GM20000 (cell line): ENCODE measurements around the gene SRP72.

Experiments used
- DNase-seq: peaks from one replicate; pipeline ENCODE4 v3.0.0; 2012; ENCODE audit warnings: low spot score
- TF ChIP-seq, protein P1 (sequence below): IDR thresholded peaks from 2 replicates; pipeline ENCODE4 v1.5.1; 2012; ENCODE audit warnings: mild to moderate bottlenecking, control low read depth; ENCODE audit errors: extremely low read depth, missing control alignments

The SRP72 gene

DNA sequence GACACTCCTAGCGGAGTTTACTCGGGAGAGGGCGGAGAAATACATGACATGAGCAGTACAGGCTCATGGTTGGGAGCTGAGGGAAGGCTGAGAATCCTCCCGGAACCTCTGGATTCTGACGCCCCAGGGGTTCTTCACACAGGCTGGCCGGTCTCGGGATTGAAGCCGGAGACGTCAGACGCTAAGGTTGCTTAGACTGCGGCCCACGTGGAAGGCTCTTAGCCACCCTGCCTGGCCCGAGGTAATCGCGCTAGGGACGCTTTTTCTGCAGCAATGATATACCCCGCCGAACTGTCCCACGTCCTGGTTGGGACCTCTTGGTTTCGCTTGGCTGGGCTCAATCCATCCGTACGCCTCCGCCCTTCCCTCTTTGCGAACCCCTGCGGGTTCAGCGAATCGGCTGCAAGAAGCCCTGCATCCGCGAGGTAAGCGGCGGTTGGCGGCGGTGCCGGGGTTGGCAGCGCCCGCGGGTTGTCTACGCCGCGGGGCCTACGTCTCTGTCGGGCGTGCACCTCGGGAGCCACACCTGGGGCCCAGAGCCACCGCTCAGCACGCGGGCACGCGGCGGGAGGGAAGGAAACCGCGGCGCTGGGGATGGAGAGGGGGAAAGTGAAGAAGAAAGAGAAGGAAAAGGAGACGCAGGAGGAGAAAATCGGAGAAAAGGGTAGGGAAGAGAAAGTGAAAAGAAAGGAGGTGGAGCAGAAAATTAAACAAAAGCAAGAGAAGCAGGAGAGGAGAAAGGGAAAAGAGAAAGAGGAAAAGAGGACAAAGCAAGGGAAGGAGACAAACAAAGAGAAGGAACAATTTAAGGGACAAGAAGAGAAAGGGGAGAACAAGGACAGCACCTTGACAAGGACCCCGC lies 38.1 kb downstream of the SRP72 start, which contains the start of gene ARL9:
Gene ARL9, plus strand, starts transcription at position 523 of the 862 bp plus-strand sequence. Its CDS starts 72 bp downstream, at position 595.
- TF ChIP-seq, protein P1, sequence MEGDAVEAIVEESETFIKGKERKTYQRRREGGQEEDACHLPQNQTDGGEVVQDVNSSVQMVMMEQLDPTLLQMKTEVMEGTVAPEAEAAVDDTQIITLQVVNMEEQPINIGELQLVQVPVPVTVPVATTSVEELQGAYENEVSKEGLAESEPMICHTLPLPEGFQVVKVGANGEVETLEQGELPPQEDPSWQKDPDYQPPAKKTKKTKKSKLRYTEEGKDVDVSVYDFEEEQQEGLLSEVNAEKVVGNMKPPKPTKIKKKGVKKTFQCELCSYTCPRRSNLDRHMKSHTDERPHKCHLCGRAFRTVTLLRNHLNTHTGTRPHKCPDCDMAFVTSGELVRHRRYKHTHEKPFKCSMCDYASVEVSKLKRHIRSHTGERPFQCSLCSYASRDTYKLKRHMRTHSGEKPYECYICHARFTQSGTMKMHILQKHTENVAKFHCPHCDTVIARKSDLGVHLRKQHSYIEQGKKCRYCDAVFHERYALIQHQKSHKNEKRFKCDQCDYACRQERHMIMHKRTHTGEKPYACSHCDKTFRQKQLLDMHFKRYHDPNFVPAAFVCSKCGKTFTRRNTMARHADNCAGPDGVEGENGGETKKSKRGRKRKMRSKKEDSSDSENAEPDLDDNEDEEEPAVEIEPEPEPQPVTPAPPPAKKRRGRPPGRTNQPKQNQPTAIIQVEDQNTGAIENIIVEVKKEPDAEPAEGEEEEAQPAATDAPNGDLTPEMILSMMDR = no peak
- peak; percentile 52 for DNase-seq

DNA sequence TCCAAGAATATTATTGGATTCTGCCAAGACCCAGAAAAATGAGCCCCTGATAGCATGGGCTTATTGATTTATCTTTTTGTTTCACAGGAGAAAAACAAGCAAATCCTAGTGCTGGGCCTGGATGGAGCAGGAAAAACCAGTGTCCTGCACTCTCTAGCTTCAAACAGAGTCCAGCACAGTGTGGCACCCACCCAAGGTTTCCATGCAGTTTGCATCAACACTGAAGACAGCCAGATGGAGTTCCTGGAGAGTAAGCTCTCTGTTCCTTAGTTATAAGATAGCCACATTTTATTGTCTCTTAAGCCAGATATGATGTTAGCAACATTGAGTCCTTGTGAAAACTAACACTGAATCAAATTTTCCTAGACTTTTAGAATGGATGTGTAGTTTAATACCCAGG lies 43.7 kb downstream of the SRP72 start:
- TF ChIP-seq, protein P1 = no peak
- DNase-seq = no peak

DNA sequence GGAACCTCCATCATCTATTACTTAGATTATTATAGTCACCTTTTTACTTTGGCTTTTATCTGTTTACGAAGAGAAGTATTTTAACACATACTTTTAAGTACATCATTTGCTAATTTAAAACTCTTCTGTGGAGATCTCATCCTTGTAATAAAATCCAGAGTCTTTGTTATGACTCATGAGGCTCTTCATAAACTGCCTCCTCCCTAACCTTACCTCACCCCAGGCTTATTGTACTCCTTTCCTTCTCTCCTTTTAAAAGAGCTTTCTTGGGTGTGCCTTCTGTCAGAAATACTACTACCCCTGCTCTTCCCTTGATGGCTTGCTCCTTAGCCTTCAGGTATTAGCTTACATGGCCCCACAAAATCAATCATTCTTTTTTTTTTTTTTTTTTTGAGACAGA lies 44.7 kb downstream of the SRP72 start:
- DNase-seq = no peak
- TF ChIP-seq, protein P1 = no peak

DNA sequence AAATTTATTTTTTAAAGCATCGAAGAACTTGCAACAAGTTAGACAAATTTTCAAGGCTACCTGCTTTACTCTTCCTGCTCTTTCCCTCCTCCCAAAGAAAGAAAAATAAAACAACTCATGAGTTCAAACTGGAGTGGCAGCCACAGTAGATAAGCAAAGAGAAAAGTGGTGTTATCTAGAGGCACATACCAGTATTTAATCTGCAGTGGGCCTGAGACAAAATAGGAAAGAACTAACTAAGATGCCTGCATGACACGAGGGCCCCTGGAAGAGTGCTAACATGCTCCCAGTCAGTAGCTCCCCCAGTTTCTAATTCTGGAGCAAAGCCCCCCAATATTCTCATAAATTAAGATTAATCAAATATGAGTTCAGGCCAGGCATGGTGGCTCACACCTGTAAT lies 46.1 kb downstream of the SRP72 start:
- TF ChIP-seq, protein P1 = no peak
- no peak for DNase-seq

DNA sequence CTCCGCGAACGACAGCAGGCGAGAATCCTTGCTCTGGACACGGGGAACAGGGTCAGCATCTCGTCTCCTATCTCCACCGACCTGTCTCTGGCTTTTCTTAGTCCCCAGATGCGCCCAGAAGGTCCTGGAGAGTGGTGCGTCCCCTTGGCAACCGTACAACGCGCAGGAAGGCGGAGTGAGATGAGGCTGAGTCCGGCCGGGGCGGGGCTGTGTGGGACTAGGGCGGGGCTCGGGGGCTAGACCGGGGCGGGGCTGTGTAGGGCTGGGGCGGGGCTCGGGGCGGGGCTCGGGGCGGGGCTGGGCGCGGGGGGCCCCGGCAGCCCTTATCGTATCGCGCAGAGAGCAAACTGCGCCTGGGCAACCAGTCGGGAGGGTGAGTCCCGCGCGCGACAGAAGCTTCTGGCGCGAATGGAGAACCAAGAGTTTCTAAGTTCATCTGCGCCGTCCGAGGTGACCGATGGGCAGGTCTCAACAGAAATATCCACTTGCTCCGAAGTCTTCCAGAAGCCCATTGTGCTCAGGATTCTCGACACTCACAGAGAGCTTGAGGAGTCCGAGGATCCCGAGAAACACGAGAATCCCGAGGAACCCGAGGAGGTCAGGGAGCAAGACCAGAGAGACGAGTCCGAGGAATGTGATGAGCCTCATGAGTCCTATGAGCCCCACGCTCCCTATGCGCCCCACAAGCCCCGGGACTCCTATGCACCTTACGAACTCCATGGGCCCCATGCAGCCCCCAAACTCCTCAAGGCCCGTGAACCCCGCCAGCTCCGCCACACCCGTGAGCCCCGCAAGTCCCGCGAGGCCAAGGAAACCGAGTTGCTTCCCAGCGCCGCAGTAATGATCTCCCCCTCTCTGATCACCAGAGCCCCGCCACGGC lies 63.1 kb downstream of the SRP72 start:
- TF ChIP-seq, protein P1 = no peak
- DNase-seq = peak; percentile 88

DNA sequence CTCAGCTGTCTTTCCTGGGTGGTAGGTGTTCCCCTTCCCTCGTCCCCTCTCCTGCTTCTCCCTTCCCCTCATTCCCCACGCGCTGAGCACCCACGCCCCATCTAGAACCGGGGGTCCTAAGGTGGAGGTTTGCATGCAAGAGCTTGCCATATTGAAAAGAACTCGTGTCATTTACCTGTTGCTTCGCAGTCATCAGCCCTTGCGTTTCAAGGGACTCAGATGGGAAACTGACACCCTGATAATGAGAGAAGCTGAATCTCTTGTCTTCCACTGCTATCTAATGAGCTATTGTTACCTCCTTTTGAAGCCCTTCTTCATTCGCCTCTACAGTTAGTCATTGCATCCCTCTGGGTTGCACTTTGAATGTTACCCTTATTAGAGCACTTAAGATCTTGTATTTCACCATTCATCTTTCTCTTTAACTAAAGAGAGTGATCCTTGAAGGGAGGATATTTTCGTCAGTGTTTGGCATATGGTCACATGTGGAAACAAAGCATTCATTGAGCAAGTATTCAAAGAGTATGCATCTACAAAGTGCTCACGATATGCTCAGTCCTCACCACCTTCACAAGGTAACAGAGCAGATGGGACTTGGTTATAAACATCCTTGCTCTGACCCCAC lies 63.8 kb downstream of the SRP72 start:
- TF ChIP-seq, protein P1 = no peak
- DNase-seq = no peak
